Gastrocnemius medialis (tissue), 4 donors: ENCODE measurements around the gene DYNLT2.

Source experiments
- POLR2A ChIP-seq, 2 donors: fragments of 450-650 bp; IDR thresholded peaks; one replicate each; pipeline ENCODE4 v1.6.1; 2017; ENCODE audit warnings: antibody characterized with exemption in 2 of 2, mild to moderate bottlenecking in 2 of 2, moderate library complexity in 2 of 2
- TF ChIP-seq, protein P1 (sequence below), 5 experiments: fragments of 450-650 bp in 3 of 5; fragments of 200-600 bp in 2 of 5; sonication (generic) in 2 of 5; IDR thresholded peaks in 4 of 5; conservative IDR thresholded peaks in 1 of 5; 1 replicate in 4 of 5; 2 replicates in 1 of 5; pipeline ENCODE4 v1.5.1; 2016 to 2019; ENCODE audit warnings: antibody characterized with exemption in 5 of 5, mild to moderate bottlenecking in 3 of 5, moderate library complexity in 3 of 5

DNA sequence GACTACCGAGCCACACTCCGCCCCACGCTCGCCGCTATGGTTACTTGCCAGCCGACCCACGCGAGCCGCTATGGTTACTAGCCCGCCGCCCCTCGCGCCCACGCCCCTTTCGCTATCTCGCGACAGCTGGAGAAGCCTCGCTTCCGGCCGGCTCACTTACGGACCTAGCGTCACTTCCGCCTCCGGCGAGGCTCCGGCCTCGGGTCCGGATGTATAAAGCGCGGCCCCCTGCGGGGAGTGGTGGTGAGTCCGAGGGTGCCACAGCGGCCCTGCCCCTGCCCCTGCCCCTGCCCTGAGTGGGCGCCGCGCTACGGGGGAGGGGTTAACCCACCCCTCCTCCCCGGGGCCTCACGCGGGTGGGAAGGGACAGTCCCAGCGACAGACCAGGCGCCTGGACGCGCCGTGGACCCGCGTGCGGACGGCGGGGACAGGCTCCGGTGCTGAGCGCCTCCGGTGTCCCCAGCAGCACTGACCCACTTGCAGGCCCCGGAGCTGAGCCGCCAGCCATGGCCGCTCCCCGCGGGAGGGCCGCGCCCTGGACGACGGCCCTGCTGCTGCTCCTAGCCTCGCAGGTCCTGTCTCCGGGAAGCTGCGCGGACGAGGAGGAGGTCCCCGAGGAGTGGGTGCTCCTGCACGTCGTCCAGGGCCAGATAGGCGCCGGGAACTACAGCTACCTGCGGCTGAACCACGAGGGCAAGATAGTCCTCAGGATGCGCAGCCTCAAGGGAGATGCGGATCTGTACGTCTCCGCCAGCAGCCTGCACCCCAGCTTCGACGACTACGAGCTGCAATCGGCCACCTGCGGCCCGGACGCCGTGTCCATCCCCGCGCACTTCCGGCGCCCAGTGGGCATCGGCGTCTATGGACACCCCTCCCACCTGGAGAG lies 49.2 kb downstream of the DYNLT2 start, which contains the start of the genes C6orf120 and WDR27:
- TF ChIP-seq, protein P1, sequence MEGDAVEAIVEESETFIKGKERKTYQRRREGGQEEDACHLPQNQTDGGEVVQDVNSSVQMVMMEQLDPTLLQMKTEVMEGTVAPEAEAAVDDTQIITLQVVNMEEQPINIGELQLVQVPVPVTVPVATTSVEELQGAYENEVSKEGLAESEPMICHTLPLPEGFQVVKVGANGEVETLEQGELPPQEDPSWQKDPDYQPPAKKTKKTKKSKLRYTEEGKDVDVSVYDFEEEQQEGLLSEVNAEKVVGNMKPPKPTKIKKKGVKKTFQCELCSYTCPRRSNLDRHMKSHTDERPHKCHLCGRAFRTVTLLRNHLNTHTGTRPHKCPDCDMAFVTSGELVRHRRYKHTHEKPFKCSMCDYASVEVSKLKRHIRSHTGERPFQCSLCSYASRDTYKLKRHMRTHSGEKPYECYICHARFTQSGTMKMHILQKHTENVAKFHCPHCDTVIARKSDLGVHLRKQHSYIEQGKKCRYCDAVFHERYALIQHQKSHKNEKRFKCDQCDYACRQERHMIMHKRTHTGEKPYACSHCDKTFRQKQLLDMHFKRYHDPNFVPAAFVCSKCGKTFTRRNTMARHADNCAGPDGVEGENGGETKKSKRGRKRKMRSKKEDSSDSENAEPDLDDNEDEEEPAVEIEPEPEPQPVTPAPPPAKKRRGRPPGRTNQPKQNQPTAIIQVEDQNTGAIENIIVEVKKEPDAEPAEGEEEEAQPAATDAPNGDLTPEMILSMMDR (IDR thresholded peaks at IDR 0.05 in 4 of 5, conservative IDR thresholded peaks at IDR 0.05 in 1 of 5): no peak
- peak; percentile 92 to 94 for TF ChIP-seq POLR2A (IDR thresholded peaks at IDR 0.05)
